ENCODE measurements around the gene RMDN3.

DNA sequence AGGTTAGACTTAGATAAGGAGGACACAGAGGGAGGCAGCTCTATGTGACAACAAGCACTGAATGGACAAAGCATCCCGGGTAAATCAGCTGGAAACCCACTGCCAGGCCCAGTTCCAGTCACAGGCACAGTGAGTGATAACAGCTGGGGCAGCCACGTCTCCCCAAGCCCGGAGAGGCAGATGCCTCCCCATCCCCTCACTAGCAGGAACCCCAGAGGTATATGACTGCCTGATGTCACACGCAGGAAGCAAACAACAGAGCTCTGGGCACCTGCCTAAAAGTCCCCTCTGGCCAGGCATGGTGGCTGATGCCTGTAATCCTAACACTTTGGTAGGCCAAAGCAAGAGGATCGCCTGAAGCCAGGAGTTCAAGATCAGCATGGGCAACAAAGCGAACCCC lies 32.9 kb upstream of the RMDN3 start:
- TF ChIP-seq CTCF (IDR thresholded peaks at IDR 0.05) (no peak), POLR2A (IDR thresholded peaks at IDR 0.05) (no peak)

Measured in esophagus squamous epithelium (tissue), 4 donors.